Esophagus squamous epithelium (tissue), 5 donors: ENCODE measurements around the gene C1orf210. TPM values are rescaled to one million over a fixed set of nuclear protein-coding genes. Genes with fewer than 3 reads are reported as not detected.

Experiments used
- DNase-seq: peaks from one replicate; lab custom pipeline; 2025; lab: John Stamatoyannopoulos, UW
- H3K27ac ChIP-seq, 4 donors: fragments of 200-600 bp; sonication (generic); one replicate each; pipeline ENCODE4 v1.5.1; 2016 to 2019; ENCODE audit warnings: mild to moderate bottlenecking in 1 of 4
- H3K27me3 ChIP-seq, 4 donors: fragments of 200-600 bp; sonication (generic); 1 replicate in 3 of 4; 2 replicates in 1 of 4; pipeline versions ENCODE4 v1.5.1 to v1.6.0; 2017 to 2021; ENCODE audit warnings: antibody characterized with exemption in 1 of 4
- H3K36me3 ChIP-seq, 3 donors: fragments of 200-600 bp; sonication (generic); one replicate each; pipeline ENCODE4 v1.5.1; 2016 to 2019
- H3K4me1 ChIP-seq, 3 donors: fragments of 200-600 bp; sonication (generic); one replicate each; pipeline ENCODE4 v1.5.1; 2017 to 2019
- H3K4me3 ChIP-seq, 4 donors: fragments of 200-600 bp; sonication (generic); 1 replicate in 3 of 4; 2 replicates in 1 of 4; pipeline ENCODE4 v1.5.1; 2016 to 2019; ENCODE audit warnings: mild to moderate bottlenecking in 2 of 4, moderate library complexity in 1 of 4
- H3K9me3 ChIP-seq, 3 donors: fragments of 200-600 bp; sonication (generic); one replicate each; pipeline ENCODE4 v1.5.1; 2016 to 2019
- CTCF ChIP-seq, 6 experiments: fragments of 450-650 bp in 4 of 6; fragments of 200-600 bp in 2 of 6; sonication (generic) in 2 of 6; IDR thresholded peaks; one replicate each; pipeline ENCODE4 v1.5.1; 2016 to 2019; ENCODE audit warnings: antibody characterized with exemption in 6 of 6, mild to moderate bottlenecking in 4 of 6, moderate library complexity in 4 of 6
- POLR2A ChIP-seq, 4 donors: fragments of 450-650 bp; IDR thresholded peaks; one replicate each; pipeline ENCODE4 v1.6.1; 2017; ENCODE audit warnings: antibody characterized with exemption in 4 of 4, mild to moderate bottlenecking in 4 of 4, moderate library complexity in 3 of 4
- WGBS, 2 donors: methylation state at CpG; one replicate each; pipeline ENCODE4 v1.1.5; 2018; 5-methylcytosine and 5-hydroxymethylcytosine counted together
- intact Hi-C: fragments of 100-400 bp; cut with DNase I; formaldehyde crosslinking; loops from one replicate; pipeline ENCODE4 v1.15.0; 2022
- total RNA-seq, 4 donors: library from RNA; depleted of rRNA; stranded (reverse); fragments of >200 nt; gene quantifications; one replicate each; pipeline ENCODE4 v1.1.0, GENCODE V29; 2016
- donor health status: DM: yes; HTN: yes; CAD: no.

Gene C1orf210
- total RNA-seq, 4 donors from 2014 or later = 7.9 to 16.2 (median 11.4) TPM

- no peak for DNase-seq
- H3K9me3 ChIP-seq = no peaks in the 10 kb centered on the region
- peaks cover 7 to 40% (median 17%) of the 10 kb centered on the region in 3 donors for H3K4me1 ChIP-seq
- TF ChIP-seq CTCF (IDR thresholded peaks at IDR 0.05) = no peak
- H3K27ac ChIP-seq = peak overlapping the region in 2 of 4 donors; percentile 3 to 77
- H3K27me3 ChIP-seq = peaks cover 0 to 21% (median 0%) of the 10 kb centered on the region in 4 donors
- WGBS, 2 donors = 55 to 73% methylated on average over 10 to 12 of the region's 12 CpGs
- intact Hi-C loops = no loop called here
- H3K36me3 ChIP-seq = no peaks in the 10 kb centered on the region
- H3K4me3 ChIP-seq = peak overlapping the region in 3 of 4 donors; percentile 21 to 52 (median 30)
These were observed 13.9 kb downstream of the C1orf210 start for GRCh38 chr1:43271186-43272118.

GRCh38 chr1:43270421-43271095 lies 14.8 kb downstream of the C1orf210 start:
- TF ChIP-seq CTCF (IDR thresholded peaks at IDR 0.05) (no peak), POLR2A (IDR thresholded peaks at IDR 0.05) (peak in 1 of 4 donors; percentile 37)
- Histone ChIP-seq H3K36me3 (no peaks in the 10 kb centered on the region), H3K4me1 (peaks cover 7 to 40% (median 17%) of the 10 kb centered on the region in 3 donors), H3K27me3 (peaks cover 0 to 21% (median 0%) of the 10 kb centered on the region in 4 donors), H3K27ac (peak overlapping the region; percentile 65 to 77 (median 74)), H3K9me3 (no peaks in the 10 kb centered on the region), H3K4me3 (peak overlapping the region in 3 of 4 donors; percentile 21 to 52 (median 30))
- intact Hi-C loops = no loop called here
- WGBS, 2 donors = 6 to 14% methylated on average over 12 to 14 of the region's 29 CpGs
- no peak for DNase-seq

- intact Hi-C loops = no loop called here
- no peak for TF ChIP-seq POLR2A (IDR thresholded peaks at IDR 0.05)
- no peak for TF ChIP-seq CTCF (IDR thresholded peaks at IDR 0.05)
- H3K4me3 ChIP-seq = peak within 1 kb of the TSS in 3 of 4 donors; percentile 21 to 52 (median 30)
- H3K27me3 ChIP-seq = peaks cover 0 to 21% (median 0%) of the 10 kb centered on the region in 4 donors
- peak within 1 kb of the TSS; percentile 65 to 77 (median 74) for H3K27ac ChIP-seq
- DNase-seq = no peak
- WGBS, 2 donors = 62 to 75% methylated on average over 5 to 7 of the region's 7 CpGs
- H3K36me3 ChIP-seq = no peaks in the 10 kb centered on the region
- H3K9me3 ChIP-seq = no peaks in the 10 kb centered on the region
- H3K4me1 ChIP-seq = peaks cover 7 to 39% (median 17%) of the 10 kb centered on the region in 3 donors
These were observed 15.6 kb downstream of the C1orf210 start, which contains the start of gene TMEM125 for GRCh38 chr1:43269627-43270375. TMEM125 (plus strand) TSS chr1:43269983; CDS start chr1:43272723, 2,740 bp downstream.

GRCh38 chr1:43267818-43268425 lies 17.5 kb downstream of the C1orf210 start:
- H3K27me3 ChIP-seq = peaks cover 0 to 19% (median 0%) of the 10 kb centered on the region in 4 donors
- peaks cover 0 to 28% (median 11%) of the 10 kb centered on the region in 3 donors for H3K4me1 ChIP-seq
- H3K27ac ChIP-seq = no peak overlapping the region
- H3K4me3 ChIP-seq = no peak overlapping the region
- TF ChIP-seq CTCF (IDR thresholded peaks at IDR 0.05) = no peak
- TF ChIP-seq POLR2A (IDR thresholded peaks at IDR 0.05) = no peak
- no peaks in the 10 kb centered on the region for H3K9me3 ChIP-seq
- WGBS, 2 donors = 75 to 77% methylated on average over 3 of the region's 3 CpGs
- intact Hi-C loops = no loop called here
- DNase-seq = no peak
- H3K36me3 ChIP-seq = no peaks in the 10 kb centered on the region
